ENCODE results near the gene XYLB.
A peak's percentile ranks its signal among the peaks of the same experiment; 100 is the strongest.

XYLB gene

GRCh38 chr3:38458796-38459498, 112.4 kb downstream of the XYLB start:
- peaks cover 0 to 5% of the 10 kb centered on the region in 2 experiments for H3K27me3 ChIP-seq (ENCODE audit: control insufficient read depth in 1 of 2, insufficient read depth in 1 of 2, low read length in 2 of 2)
- no peak overlapping the region for H2BK5ac ChIP-seq (ENCODE audit: low read depth, low read length, poor library complexity, severe bottlenecking)
- peak overlapping the region in 1 of 2 experiments; percentile 55 for H3K14ac ChIP-seq (ENCODE audit: low read length in 2 of 2)
- H3K4me2 ChIP-seq (ENCODE audit: low read length, poor library complexity, severe bottlenecking): no peak overlapping the region
- no peak overlapping the region for H3K18ac ChIP-seq (ENCODE audit: low read depth in 1 of 2, low read length in 2 of 2)
- no peak overlapping the region for H4K8ac ChIP-seq (ENCODE audit: low read length)
- H2AFZ ChIP-seq (ENCODE audit: low read depth, low read length): no peak overlapping the region
- no peak overlapping the region for H2BK12ac ChIP-seq (ENCODE audit: low read length in 2 of 2)
- no peak for DNase-seq
- 93% methylated on average over 12 of the region's 13 CpGs for WGBS
- no peak overlapping the region for H3K9ac ChIP-seq (ENCODE audit: low read length)
- no peak overlapping the region for H2BK15ac ChIP-seq (ENCODE audit: low read depth, poor library complexity, severe bottlenecking)
- no peak overlapping the region for H4K91ac ChIP-seq (ENCODE audit: low read length)
- H3K9me3 ChIP-seq (ENCODE audit: control insufficient read depth, low read length): no peaks in the 10 kb centered on the region
- peaks cover 75% of the 10 kb centered on the region for H3K79me1 ChIP-seq (replicated peaks; ENCODE audit: low read length, poor library complexity, severe bottlenecking)
- no peak overlapping the region for H3K23ac ChIP-seq (ENCODE audit: low read length in 2 of 2)
- peaks cover 20% of the 10 kb centered on the region for H3K4me1 ChIP-seq (ENCODE audit: control insufficient read depth, insufficient read depth, low read depth, low read length)
- no peaks in the 10 kb centered on the region for H3K36me3 ChIP-seq (ENCODE audit: control insufficient read depth in 1 of 2, insufficient read depth in 2 of 2, low read depth in 1 of 2, low read length in 2 of 2)
- no peak overlapping the region for H2AK5ac ChIP-seq (ENCODE audit: low read length, severe bottlenecking)
- no peak overlapping the region for H3K27ac ChIP-seq (ENCODE audit: low read length, poor library complexity, severe bottlenecking)
- no peak overlapping the region for H3K4me3 ChIP-seq (ENCODE audit: insufficient read depth in 1 of 2, low read depth in 1 of 2, low read length in 2 of 2)
- no peak overlapping the region for H3K4ac ChIP-seq (ENCODE audit: low read depth in 1 of 2, low read length in 2 of 2)
- no peak overlapping the region for H2BK120ac ChIP-seq (ENCODE audit: low read depth, low read length)

- Histone ChIP-seq H3K4me2 (ENCODE audit: low read length, poor library complexity, severe bottlenecking) (no peak overlapping the region), H2BK15ac (ENCODE audit: low read depth, poor library complexity, severe bottlenecking) (no peak overlapping the region), H3K27me3 (ENCODE audit: control insufficient read depth in 1 of 2, insufficient read depth in 1 of 2, low read length in 2 of 2) (peaks cover 0 to 5% of the 10 kb centered on the region in 2 experiments), H2BK12ac (ENCODE audit: low read length in 2 of 2) (no peak overlapping the region), H3K79me1 (replicated peaks; ENCODE audit: low read length, poor library complexity, severe bottlenecking) (peaks cover 77% of the 10 kb centered on the region), H3K9ac (ENCODE audit: low read length) (no peak overlapping the region), H3K36me3 (ENCODE audit: control insufficient read depth in 1 of 2, insufficient read depth in 2 of 2, low read depth in 1 of 2, low read length in 2 of 2) (no peaks in the 10 kb centered on the region), H2AFZ (ENCODE audit: low read depth, low read length) (no peak overlapping the region), H3K4ac (ENCODE audit: low read depth in 1 of 2, low read length in 2 of 2) (no peak overlapping the region), H4K8ac (ENCODE audit: low read length) (no peak overlapping the region), H4K91ac (ENCODE audit: low read length) (no peak overlapping the region), H3K9me3 (ENCODE audit: control insufficient read depth, low read length) (no peaks in the 10 kb centered on the region), H2BK5ac (ENCODE audit: low read depth, low read length, poor library complexity, severe bottlenecking) (no peak overlapping the region), H3K18ac (ENCODE audit: low read depth in 1 of 2, low read length in 2 of 2) (no peak overlapping the region), H3K27ac (ENCODE audit: low read length, poor library complexity, severe bottlenecking) (no peak overlapping the region), H2AK5ac (ENCODE audit: low read length, severe bottlenecking) (no peak overlapping the region), H2BK120ac (ENCODE audit: low read depth, low read length) (no peak overlapping the region), H3K23ac (ENCODE audit: low read length in 2 of 2) (no peak overlapping the region), H3K14ac (ENCODE audit: low read length in 2 of 2) (peak overlapping the region in 1 of 2 experiments; percentile 55), H3K4me1 (ENCODE audit: control insufficient read depth, insufficient read depth, low read depth, low read length) (peaks cover 19% of the 10 kb centered on the region), H3K4me3 (ENCODE audit: insufficient read depth in 1 of 2, low read depth in 1 of 2, low read length in 2 of 2) (no peak overlapping the region)
- no peak for DNase-seq
- WGBS: 94% methylated on average over 10 of the region's 10 CpGs
These were observed 113.0 kb downstream of the XYLB start for GRCh38 chr3:38459499-38460048.

- H3K18ac ChIP-seq (ENCODE audit: low read depth in 1 of 2, low read length in 2 of 2): no peak overlapping the region
- DNase-seq: no peak
- peaks cover 12% of the 10 kb centered on the region for H3K4me1 ChIP-seq (ENCODE audit: control insufficient read depth, insufficient read depth, low read depth, low read length)
- no peak overlapping the region for H3K4ac ChIP-seq (ENCODE audit: low read depth in 1 of 2, low read length in 2 of 2)
- H2AFZ ChIP-seq (ENCODE audit: low read depth, low read length): no peak overlapping the region
- H3K4me2 ChIP-seq (ENCODE audit: low read length, poor library complexity, severe bottlenecking): no peak overlapping the region
- peaks cover 74% of the 10 kb centered on the region for H3K79me1 ChIP-seq (replicated peaks; ENCODE audit: low read length, poor library complexity, severe bottlenecking)
- H4K8ac ChIP-seq (ENCODE audit: low read length): no peak overlapping the region
- no peak overlapping the region for H2BK12ac ChIP-seq (ENCODE audit: low read length in 2 of 2)
- H3K14ac ChIP-seq (ENCODE audit: low read length in 2 of 2): no peak overlapping the region
- no peaks in the 10 kb centered on the region for H3K36me3 ChIP-seq (ENCODE audit: control insufficient read depth in 1 of 2, insufficient read depth in 2 of 2, low read depth in 1 of 2, low read length in 2 of 2)
- H3K9ac ChIP-seq (ENCODE audit: low read length): no peak overlapping the region
- no peak overlapping the region for H3K27ac ChIP-seq (ENCODE audit: low read length, poor library complexity, severe bottlenecking)
- H3K23ac ChIP-seq (ENCODE audit: low read length in 2 of 2): no peak overlapping the region
- no peak overlapping the region for H2BK120ac ChIP-seq (ENCODE audit: low read depth, low read length)
- WGBS: 96% methylated on average over 12 of the region's 12 CpGs
- no peak overlapping the region for H2BK15ac ChIP-seq (ENCODE audit: low read depth, poor library complexity, severe bottlenecking)
- no peak overlapping the region for H4K91ac ChIP-seq (ENCODE audit: low read length)
- peaks cover 0 to 3% of the 10 kb centered on the region in 2 experiments for H3K27me3 ChIP-seq (ENCODE audit: control insufficient read depth in 1 of 2, insufficient read depth in 1 of 2, low read length in 2 of 2)
- H3K4me3 ChIP-seq (ENCODE audit: insufficient read depth in 1 of 2, low read depth in 1 of 2, low read length in 2 of 2): no peak overlapping the region
- no peak overlapping the region for H2AK5ac ChIP-seq (ENCODE audit: low read length, severe bottlenecking)
- peaks cover 4% of the 10 kb centered on the region for H3K9me3 ChIP-seq (ENCODE audit: control insufficient read depth, low read length)
- H2BK5ac ChIP-seq (ENCODE audit: low read depth, low read length, poor library complexity, severe bottlenecking): no peak overlapping the region
These were observed 114.0 kb downstream of the XYLB start for GRCh38 chr3:38460377-38461270.
